NCI-H1048 (cell line): ENCODE data around the gene TANGO2.
A peak's percentile ranks its signal among the peaks of the same experiment; 100 is the strongest.

ENCODE experiments used
- DNase-seq: peaks from one replicate; lab custom pipeline; 2025; lab: John Stamatoyannopoulos, UW

TANGO2 gene

GRCh38 chr22:20012741-20013331 lies 8.1 kb upstream of the TANGO2 start:
- no peak for DNase-seq

GRCh38 chr22:20013382-20013871 lies 7.5 kb upstream of the TANGO2 start:
- no peak for DNase-seq

- DNase-seq, result no peak
Observed at GRCh38 chr22:20014526-20015186, 6.3 kb upstream of the TANGO2 start.

GRCh38 chr22:20015187-20015625 lies 5.7 kb upstream of the TANGO2 start:
- DNase-seq, result no peak

GRCh38 chr22:20015971-20016733 lies 4.8 kb upstream of the TANGO2 start:
- DNase-seq, result no peak

GRCh38 chr22:20016734-20017621 lies 3.9 kb upstream of the TANGO2 start, which contains the start of gene ARVCF:
TSS of gene ARVCF (minus strand) at chr22:20016823. CDS start at chr22:19990794, 26,029 bp downstream.
- peak; percentile 60 for DNase-seq

- DNase-seq, result no peak
Observed at GRCh38 chr22:20017622-20017958, 3.3 kb upstream of the TANGO2 start.

GRCh38 chr22:20018001-20018400 lies 2.9 kb upstream of the TANGO2 start:
- DNase-seq, result no peak

GRCh38 chr22:20019661-20020532 lies 1.0 kb upstream of the TANGO2 start:
- no peak for DNase-seq

GRCh38 chr22:20021196-20022181 lies 579 bp downstream of the TANGO2 start:
- DNase-seq, result no peak

- no peak for DNase-seq
Observed at GRCh38 chr22:20022231-20022977, 1.5 kb downstream of the TANGO2 start.

- DNase-seq, result no peak
Observed at GRCh38 chr22:20022978-20023613, 2.2 kb downstream of the TANGO2 start.

- no peak for DNase-seq
Observed at GRCh38 chr22:20024225-20024624, 3.3 kb downstream of the TANGO2 start.

GRCh38 chr22:20024650-20025397 lies 3.9 kb downstream of the TANGO2 start:
- no peak for DNase-seq

GRCh38 chr22:20025401-20026203 lies 4.7 kb downstream of the TANGO2 start:
- DNase-seq, result no peak

GRCh38 chr22:20026204-20026908 lies 5.4 kb downstream of the TANGO2 start:
- no peak for DNase-seq
